Jurkat, Clone E6-1 (cell line): Measurements from ENCODE around the gene TSNAX.
"Not testable (repeated sequence)": the region's sequence is repeated elsewhere in the genome, so short reads cannot be mapped to it uniquely, and the experiment has no call there.

Experiments used
- DNase-seq: peaks from one replicate; pipeline ENCODE4 v3.0.0-alpha.2; 2011; ENCODE audit warnings: low read depth, low spot score
- H3K4me3 ChIP-seq: 2 replicates; pipeline ENCODE4 v1.5.1; 2011; ENCODE audit warnings: mild to moderate bottlenecking, low read length, control low read depth, moderate library complexity

Gene TSNAX

DNA sequence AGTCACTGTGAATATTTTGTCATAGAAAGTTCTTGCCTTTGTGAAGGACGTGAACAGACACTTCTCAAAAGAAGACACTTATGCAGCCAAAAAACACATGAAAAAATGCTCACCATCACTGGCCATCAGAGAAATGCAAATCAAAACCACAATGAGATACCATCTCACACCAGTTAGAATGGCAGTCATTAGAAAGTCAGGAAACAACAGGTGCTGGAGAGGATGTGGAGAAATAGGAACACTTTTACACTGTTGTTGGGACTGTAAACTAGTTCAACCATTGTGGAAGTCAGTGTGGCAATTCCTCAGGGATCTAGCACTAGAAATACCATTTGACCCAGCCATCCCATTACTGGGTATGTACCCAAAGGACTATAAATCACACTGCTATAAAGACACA is 64.8 kb downstream of the TSNAX start:
- not testable (repeated sequence) for DNase-seq, H3K4me3 ChIP-seq

DNA sequence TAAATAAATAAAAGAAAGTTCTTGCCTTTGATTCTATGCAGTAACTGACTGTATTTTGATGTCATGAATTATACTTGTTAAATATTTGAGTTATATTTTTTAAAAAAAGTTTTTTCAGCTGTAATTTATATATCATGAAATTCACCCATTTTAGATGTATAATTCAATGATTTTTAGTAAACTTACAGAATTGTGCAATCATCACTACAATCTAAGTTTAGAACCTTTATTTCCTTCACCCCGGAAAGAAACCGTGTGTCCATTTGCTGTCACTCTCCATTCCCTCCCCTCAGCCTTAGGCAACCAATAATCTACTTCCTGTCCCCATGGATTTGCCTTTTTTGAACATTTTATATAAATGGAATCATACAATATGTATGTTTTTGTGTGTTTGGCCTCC is 65.7 kb downstream of the TSNAX start:
- DNase-seq: no peak

GRCh38 chr1:231594749-231595148 is 66.3 kb downstream of the TSNAX start:
- no peak overlapping the region for H3K4me3 ChIP-seq
- DNase-seq: no peak

More for the DNA sequence above, 65.7 kb downstream of the TSNAX start:
- H3K4me3 ChIP-seq: no peak overlapping the region

- DNase-seq: no peak
- no peak overlapping the region for H3K4me3 ChIP-seq
Observed at GRCh38 chr1:231596337-231596791, 67.9 kb downstream of the TSNAX start.

DNA sequence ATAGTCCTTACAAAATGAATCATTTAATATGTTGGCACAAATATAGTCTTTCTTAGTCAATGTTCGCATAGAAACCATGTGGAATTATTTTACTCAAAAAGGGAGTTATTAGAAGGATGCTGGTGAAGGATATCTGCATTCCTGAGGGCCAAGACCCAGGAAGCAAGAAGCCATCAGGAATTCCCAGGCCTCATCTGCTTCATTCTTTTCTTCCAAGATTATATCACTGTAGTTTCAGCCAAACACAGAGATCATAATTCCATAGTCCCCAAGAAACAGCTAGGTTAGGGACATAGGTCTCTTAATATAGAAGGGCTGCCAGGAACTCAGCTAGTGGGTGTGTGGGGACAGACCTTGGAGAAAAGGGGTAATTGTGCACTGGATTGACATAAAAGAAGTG is 69.5 kb downstream of the TSNAX start:
- DNase-seq: no peak
- H3K4me3 ChIP-seq: no peak overlapping the region

DNA sequence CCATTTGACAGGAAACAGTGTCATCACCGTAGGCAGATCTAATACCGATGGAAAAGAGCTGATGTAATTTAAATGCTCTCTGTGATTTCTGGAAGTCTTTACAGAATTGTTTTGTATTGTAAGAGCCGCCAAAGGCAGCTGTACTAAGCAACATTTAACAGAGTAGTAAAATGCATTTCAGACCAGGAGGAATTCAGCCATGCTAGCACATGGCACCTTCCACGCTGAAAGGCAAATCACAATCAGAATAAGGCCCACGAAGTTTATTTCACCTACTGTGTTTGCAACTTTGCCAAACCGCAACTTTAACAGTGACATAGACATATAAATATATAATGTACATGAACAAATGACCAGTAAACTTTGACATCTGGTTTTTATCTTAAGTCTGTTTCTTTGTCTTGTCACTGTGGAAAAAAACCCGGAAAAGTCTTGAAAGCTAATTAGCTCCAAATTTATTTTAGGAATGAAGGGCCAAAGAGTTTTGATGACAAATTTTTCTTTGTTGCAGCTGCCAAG is 72.0 kb downstream of the TSNAX start:
- no peak for DNase-seq
- no peak overlapping the region for H3K4me3 ChIP-seq

DNA sequence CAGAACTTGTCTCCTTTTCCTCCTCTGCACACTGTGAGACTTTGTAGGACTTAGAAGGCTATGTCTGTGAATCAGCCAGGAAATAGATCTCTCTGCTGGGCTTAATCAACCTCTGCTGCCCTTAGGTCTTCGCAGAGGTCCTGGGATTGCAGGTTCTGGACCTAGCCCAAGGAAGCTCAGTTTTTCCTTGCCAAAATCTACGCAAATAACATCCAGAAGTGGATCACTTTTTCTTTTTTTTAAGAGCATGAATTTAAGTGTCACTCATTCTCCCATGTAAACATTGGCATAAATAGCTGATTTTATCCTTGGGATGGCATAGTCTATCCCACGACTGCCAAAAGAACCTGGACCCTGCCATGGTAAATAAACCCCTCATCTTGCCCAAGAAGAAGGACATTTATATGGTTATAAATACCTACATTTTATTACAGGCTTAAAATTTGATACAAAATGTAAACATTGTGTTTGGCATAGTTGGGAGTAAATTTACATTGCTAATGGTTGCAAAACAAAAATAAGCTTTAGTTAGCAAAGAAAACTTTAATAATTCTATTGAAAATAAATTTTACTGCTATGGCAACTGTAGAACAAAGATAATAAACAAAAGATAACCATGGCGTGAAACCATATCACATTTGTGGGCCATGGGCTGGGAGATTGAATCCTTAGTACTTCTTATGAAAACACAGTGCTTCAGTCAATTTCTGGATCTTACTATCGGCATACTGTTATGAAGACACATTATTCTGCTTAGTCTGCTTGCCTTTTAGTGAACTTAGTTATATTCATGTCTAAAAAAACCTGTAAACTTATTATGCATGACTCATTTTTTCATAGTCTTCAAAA is 73.6 kb downstream of the TSNAX start:
- DNase-seq: no peak
- H3K4me3 ChIP-seq: no peak overlapping the region

DNA sequence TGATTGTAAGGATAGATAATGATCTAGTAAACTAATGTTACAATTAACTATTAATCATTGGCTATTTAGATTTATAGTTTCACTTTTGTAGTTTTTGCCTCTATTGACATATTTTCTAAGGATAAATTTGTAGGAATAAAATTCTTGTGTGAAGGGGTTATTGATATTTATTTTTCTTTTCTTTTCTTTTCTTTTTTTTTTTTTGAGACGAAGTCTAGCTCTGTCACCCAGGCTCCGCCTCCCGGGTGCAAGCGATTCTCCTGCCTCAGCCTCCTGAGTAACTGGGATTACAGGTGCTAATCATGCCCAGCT is 74.2 kb downstream of the TSNAX start:
- no peak overlapping the region for H3K4me3 ChIP-seq
- no peak for DNase-seq

GRCh38 chr1:231603598-231604275 is 75.3 kb downstream of the TSNAX start:
- H3K4me3 ChIP-seq: peak overlapping the region; percentile 65
- peak; percentile 71 for DNase-seq

DNA sequence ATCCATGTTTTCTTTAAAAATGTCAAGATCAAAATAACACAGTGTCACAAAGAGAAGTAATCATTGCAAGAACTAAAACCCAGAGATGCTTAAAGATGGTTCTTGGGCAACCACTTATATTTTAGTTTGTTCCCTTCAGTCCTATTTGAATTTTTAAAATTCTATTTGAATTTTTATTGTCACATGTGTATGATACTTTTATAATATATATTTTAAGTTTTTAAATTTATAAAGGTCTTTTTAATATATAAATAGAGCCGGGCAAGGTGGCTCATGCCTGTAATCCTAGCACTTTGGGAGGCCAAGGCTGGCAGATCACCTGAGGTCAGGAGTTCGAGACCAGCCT is 75.8 kb downstream of the TSNAX start:
- DNase-seq: no peak
- peak overlapping the region; percentile 65; the same call in 1 of the 2 replicates for H3K4me3 ChIP-seq

DNA sequence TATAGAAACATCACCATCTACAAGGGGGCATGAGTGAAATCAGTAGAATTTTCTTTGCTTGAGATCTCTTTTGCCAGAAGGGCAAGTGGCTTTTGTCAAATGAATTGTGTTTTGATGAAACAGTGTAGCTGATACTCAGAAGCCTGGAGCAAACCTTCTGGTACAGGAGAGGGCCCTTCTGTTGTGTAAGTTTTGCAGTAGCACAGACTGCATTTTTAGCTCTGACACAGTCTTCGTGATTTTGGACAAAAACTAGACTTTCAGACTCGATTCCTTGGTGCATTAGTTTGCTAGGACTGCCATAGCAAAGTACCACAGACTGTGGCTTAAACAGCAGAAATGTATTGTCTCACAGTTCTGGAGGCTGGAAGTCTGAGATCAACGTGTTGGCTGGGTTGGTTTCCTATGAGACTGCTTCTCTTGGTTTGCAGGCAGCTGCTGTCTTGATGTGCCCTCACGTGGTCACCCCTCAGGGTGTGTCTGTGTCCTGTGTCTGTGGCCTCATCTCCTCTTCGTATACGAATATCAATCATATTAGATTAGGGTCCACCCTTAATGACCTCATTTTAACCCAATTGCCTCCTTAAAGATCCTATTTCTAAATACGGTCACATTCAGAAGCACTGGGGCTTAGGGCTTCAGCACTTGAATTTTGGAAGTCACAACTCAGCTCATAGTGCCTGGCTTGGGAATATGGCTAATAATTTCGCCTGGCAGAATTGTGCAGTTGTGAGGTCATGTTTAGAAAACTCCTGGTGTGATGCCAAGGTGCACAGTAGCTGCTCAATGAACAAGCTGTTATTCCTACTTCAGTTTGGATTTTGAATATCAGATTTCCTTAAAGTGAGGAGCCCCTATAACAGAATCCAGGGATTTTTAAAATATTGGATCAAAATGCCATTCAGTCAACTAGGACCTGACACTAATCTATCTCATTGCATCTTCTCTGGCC is 77.0 kb downstream of the TSNAX start:
- no peak overlapping the region for H3K4me3 ChIP-seq
- no peak for DNase-seq

- no peak for DNase-seq
- no peak overlapping the region for H3K4me3 ChIP-seq
Observed at GRCh38 chr1:231606712-231607111, 78.2 kb downstream of the TSNAX start.

DNA sequence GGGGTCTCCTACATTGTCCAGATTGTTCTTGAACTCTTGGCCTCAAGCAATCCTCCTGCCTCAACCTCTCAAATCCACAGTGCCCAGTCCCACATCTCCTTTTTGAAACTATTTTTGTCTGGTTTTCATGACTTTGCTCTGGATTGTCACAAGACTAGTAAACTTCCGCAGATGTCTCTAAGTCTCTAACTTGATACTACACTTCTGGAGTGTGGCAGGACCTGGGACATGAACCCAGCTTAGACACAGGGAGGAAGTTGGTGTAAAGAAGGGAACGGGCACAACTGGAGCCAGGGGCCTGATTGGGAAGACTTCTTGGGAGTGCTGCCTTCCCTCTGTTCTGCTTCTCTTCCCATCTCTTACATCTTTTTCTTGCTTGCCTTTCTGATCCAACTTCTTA is 81.9 kb downstream of the TSNAX start:
- H3K4me3 ChIP-seq: no peak overlapping the region
- no peak for DNase-seq

GRCh38 chr1:231611111-231611510 is 82.6 kb downstream of the TSNAX start:
- DNase-seq: peak; percentile 42
- H3K4me3 ChIP-seq: no peak overlapping the region

GRCh38 chr1:231611851-231612250 is 83.4 kb downstream of the TSNAX start:
- no peak for DNase-seq
- H3K4me3 ChIP-seq: no peak overlapping the region

GRCh38 chr1:231612393-231613089 is 84.1 kb downstream of the TSNAX start:
- peak; percentile 88 for DNase-seq

GRCh38 chr1:231613419-231614349 is 85.2 kb downstream of the TSNAX start:
- no peak for DNase-seq
- H3K4me3 ChIP-seq: peak overlapping the region; percentile 34

More at GRCh38 chr1:231612393-231613089, 84.1 kb downstream of the TSNAX start:
- peak overlapping the region; percentile 34 for H3K4me3 ChIP-seq
